ENCODE data around the gene CPNE9. TPM values are rescaled to one million over a fixed set of nuclear protein-coding genes. Genes with fewer than 3 reads are reported as not detected.

The CPNE9 gene
- total and polyA plus RNA-seq, 2 of the 13 experiments (the other 11 are each of a cell fraction or from before 2014, with no cell fraction given): 0.20 TPM; not detected in 1

GRCh38 chr3:9749645-9750555, 46.3 kb downstream of the CPNE9 start, which contains the start of gene OGG1 (continued):
- TF ChIP-seq PATZ1 (CRISPR knock-in tag; IDR thresholded peaks at IDR 0.05) (peak; percentile 64; the same call in 1 of the 2 replicates), RFX1 (IDR thresholded peaks at IDR 0.05) (no peak), KDM4B (CRISPR knock-in tag; IDR thresholded peaks at IDR 0.05) (no peak), KLF13 (CRISPR knock-in tag; IDR thresholded peaks at IDR 0.05) (peak; percentile 75; the same call in 1 of the 2 replicates), SUZ12 (IDR thresholded peaks at IDR 0.05; ENCODE audit: low read depth, low read length) (no peak), ZFP91 (CRISPR knock-in tag; IDR thresholded peaks at IDR 0.05; ENCODE audit: borderline replicate concordance) (0 out of 2 replicates have a peak, but pooled peaks have one; percentile 13), ZNF513 (CRISPR knock-in tag; conservative IDR thresholded peaks at IDR 0.05) (no peak), KAT2B (IDR thresholded peaks at IDR 0.05; ENCODE audit: borderline replicate concordance, low read depth, low read length) (no peak), MBD4 (IDR thresholded peaks at IDR 0.05; ENCODE audit: borderline replicate concordance, low read length) (no peak), ZNF260 (CRISPR knock-in tag; IDR thresholded peaks at IDR 0.05; ENCODE audit: borderline replicate concordance, low read depth) (no peak), ZNF674 (CRISPR knock-in tag; IDR thresholded peaks at IDR 0.05; ENCODE audit: low read depth) (no peak), HINFP (CRISPR knock-in tag; IDR thresholded peaks at IDR 0.05; ENCODE audit: low read depth) (peak; percentile 31; the same call in 1 of the 2 replicates), HOXD1 (CRISPR knock-in tag; IDR thresholded peaks at IDR 0.05) (0 out of 2 replicates have a peak, but pooled peaks have one; percentile 65), SMARCE1 (IDR thresholded peaks at IDR 0.05; ENCODE audit: borderline replicate concordance) (no peak), FUBP1 (CRISPR knock-in tag; IDR thresholded peaks at IDR 0.05; ENCODE audit: borderline replicate concordance) (no peak)
- TF ChIP-seq, protein P1, sequence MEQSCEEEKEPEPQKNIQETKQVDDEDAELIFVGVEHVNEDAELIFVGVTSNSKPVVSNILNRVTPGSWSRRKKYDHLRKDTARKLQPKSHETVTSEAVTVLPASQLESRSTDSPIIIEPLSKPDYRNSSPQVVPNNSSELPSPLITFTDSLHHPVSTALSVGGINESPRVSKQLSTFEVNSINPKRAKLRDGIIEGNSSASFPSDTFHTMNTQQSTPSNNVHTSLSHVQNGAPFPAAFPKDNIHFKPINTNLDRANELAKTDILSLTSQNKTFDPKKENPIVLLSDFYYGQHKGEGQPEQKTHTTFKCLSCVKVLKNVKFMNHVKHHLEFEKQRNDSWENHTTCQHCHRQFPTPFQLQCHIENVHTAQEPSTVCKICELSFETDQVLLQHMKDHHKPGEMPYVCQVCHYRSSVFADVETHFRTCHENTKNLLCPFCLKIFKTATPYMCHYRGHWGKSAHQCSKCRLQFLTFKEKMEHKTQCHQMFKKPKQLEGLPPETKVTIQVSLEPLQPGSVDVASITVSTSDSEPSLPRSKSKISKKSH (CRISPR knock-in tag; IDR thresholded peaks at IDR 0.05; ENCODE audit: borderline replicate concordance): no peak; the same call in 1 of the 2 replicates

Data from HepG2 (cell line).